Osteocyte (in vitro differentiated cells): ENCODE data around the gene RCC1. TPM values are rescaled to one million over a fixed set of nuclear protein-coding genes. Genes with fewer than 3 reads are reported as not detected.

Source experiments
- DNase-seq: peaks from one replicate; pipeline ENCODE4 v3.0.0; 2021; ENCODE audit warnings: mixed read lengths; ENCODE audit not compliant: unreplicated experiment; ENCODE audit errors: extremely low spot score
- H3K27ac Mint-ChIP-seq: one replicate; pipeline ENCODE4 v1.8.0; 2021; ENCODE audit warnings: mild to moderate bottlenecking, mixed read lengths; ENCODE audit not compliant: unreplicated experiment
- H3K27me3 Mint-ChIP-seq: one replicate; pipeline ENCODE4 v1.8.0; 2021; ENCODE audit warnings: mixed read lengths; ENCODE audit not compliant: unreplicated experiment
- H3K36me3 Mint-ChIP-seq: one replicate; pipeline ENCODE4 v1.8.0; 2021; ENCODE audit warnings: mixed read lengths; ENCODE audit not compliant: unreplicated experiment
- H3K4me1 Mint-ChIP-seq: one replicate; pipeline ENCODE4 v1.8.0; 2021; ENCODE audit warnings: mixed read lengths; ENCODE audit not compliant: unreplicated experiment
- H3K4me3 Mint-ChIP-seq: one replicate; pipeline ENCODE4 v1.8.0; 2021; ENCODE audit warnings: mild to moderate bottlenecking, moderate library complexity, mixed read lengths; ENCODE audit not compliant: unreplicated experiment
- H3K9me3 Mint-ChIP-seq: one replicate; pipeline ENCODE4 v1.8.0; 2021; ENCODE audit warnings: mixed read lengths; ENCODE audit not compliant: unreplicated experiment
- total RNA-seq: library from RNA; stranded (reverse); gene quantifications from 2 replicates; pipeline ENCODE4 v1.2.1, GENCODE V29; 2021
- TF ChIP-seq, protein P1 (sequence below): fragments of 200-600 bp; sonication (generic); IDR thresholded peaks from 2 replicates; pipeline ENCODE4 v1.5.0; 2021; ENCODE audit warnings: antibody characterized with exemption, mild to moderate bottlenecking, moderate library complexity

RCC1 gene
- total RNA-seq, 1 donor from 2014 or later, result 22.9 TPM

DNA sequence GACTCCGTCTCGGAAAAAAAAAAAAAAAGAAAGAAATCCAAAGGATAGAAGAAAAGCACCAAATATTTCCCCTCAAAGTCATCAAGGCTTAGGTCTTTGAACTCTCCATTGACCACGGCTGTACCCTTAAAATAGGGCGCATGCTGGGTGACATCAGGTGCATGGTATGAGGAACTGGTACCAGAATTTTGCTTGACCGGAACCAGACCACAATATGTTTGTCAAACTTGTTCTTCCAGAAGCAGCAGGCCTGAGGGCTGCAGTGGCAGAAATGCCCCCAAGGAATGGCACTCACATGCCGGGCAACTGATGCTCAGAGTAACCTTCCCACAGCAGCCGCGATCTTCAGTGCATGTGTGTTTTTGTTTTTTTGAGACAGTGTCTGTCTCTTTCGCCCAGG lies 21.0 kb downstream of the RCC1 start:
- TF ChIP-seq, protein P1, sequence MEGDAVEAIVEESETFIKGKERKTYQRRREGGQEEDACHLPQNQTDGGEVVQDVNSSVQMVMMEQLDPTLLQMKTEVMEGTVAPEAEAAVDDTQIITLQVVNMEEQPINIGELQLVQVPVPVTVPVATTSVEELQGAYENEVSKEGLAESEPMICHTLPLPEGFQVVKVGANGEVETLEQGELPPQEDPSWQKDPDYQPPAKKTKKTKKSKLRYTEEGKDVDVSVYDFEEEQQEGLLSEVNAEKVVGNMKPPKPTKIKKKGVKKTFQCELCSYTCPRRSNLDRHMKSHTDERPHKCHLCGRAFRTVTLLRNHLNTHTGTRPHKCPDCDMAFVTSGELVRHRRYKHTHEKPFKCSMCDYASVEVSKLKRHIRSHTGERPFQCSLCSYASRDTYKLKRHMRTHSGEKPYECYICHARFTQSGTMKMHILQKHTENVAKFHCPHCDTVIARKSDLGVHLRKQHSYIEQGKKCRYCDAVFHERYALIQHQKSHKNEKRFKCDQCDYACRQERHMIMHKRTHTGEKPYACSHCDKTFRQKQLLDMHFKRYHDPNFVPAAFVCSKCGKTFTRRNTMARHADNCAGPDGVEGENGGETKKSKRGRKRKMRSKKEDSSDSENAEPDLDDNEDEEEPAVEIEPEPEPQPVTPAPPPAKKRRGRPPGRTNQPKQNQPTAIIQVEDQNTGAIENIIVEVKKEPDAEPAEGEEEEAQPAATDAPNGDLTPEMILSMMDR, result no peak
- Mint-ChIP-seq H3K27ac (no peak overlapping the region), H3K4me1 (no peaks in the 10 kb centered on the region), H3K4me3 (no peak overlapping the region), H3K27me3 (no peaks in the 10 kb centered on the region), H3K36me3 (peaks cover 9% of the 10 kb centered on the region), H3K9me3 (no peaks in the 10 kb centered on the region)
- no peak for DNase-seq

DNA sequence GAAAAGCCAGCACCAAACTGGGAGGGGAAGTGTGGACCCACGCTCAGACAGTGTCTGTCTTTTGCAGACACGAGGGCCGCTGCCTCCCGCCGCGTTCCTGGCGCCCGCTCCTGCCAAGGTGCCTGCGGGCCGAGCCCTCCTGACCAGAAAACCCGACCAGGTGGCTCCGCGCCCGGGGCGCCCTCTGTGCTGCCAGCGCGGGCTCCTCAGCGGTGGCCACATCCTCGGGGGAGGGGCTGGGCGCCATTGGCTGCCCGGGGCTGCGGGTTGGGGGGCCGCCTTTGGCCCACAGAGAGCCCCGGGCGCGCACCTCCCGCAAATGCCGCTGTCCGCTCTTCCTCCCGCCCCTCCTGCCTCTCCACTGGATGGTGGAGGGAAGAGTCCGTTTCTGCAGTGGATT lies 24.6 kb downstream of the RCC1 start:
- Mint-ChIP-seq H3K27ac (no peak overlapping the region), H3K27me3 (no peaks in the 10 kb centered on the region), H3K9me3 (no peaks in the 10 kb centered on the region), H3K36me3 (peaks cover 10% of the 10 kb centered on the region), H3K4me1 (no peaks in the 10 kb centered on the region), H3K4me3 (no peak overlapping the region)
- TF ChIP-seq, protein P1, result no peak
- no peak for DNase-seq

DNA sequence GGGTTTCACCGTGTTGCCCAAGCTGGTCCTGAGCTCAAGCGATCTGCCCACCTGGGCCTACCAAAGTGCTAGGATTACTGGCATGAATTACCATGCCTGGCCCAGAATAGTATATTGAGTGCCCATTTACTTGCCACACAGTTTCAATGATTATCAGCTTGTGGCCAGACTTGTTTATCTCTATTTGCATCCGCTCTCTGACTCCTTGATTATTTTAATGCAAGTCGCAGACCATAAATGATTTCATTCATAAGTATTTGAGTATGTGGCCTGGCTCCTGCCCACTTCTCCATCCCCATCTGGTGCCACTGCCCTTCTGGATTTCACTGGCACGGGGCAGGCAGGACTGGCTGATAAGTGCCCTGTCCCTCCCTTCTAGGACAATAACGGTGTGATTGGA lies 28.8 kb downstream of the RCC1 start:
- no peak for DNase-seq
- TF ChIP-seq, protein P1, result no peak
- no peak overlapping the region for H3K4me3 Mint-ChIP-seq
- peaks cover 19% of the 10 kb centered on the region for H3K36me3 Mint-ChIP-seq
- no peaks in the 10 kb centered on the region for H3K9me3 Mint-ChIP-seq
- H3K27me3 Mint-ChIP-seq, result no peaks in the 10 kb centered on the region
- no peaks in the 10 kb centered on the region for H3K4me1 Mint-ChIP-seq
- no peak overlapping the region for H3K27ac Mint-ChIP-seq

DNA sequence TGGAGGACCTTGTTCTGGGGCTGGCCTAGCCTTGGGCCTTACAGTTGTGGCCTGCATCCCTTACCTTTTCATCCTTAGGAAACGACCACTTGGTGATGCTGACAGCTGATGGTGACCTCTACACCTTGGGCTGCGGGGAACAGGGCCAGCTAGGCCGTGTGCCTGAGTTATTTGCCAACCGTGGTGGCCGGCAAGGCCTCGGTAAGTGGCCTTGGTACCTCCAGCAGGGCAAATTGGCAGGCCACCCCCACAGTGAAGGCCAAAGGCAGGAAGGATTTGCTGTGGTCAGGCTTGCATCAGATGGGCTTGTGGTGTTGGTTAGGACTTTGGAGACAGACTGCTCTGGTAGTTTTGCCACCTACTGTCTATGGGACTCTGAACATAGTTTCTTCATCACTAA lies 29.3 kb downstream of the RCC1 start:
- Mint-ChIP-seq H3K27ac (no peak overlapping the region), H3K9me3 (no peaks in the 10 kb centered on the region), H3K4me3 (no peak overlapping the region), H3K4me1 (no peaks in the 10 kb centered on the region), H3K27me3 (no peaks in the 10 kb centered on the region), H3K36me3 (peaks cover 16% of the 10 kb centered on the region)
- TF ChIP-seq, protein P1, result no peak
- no peak for DNase-seq

DNA sequence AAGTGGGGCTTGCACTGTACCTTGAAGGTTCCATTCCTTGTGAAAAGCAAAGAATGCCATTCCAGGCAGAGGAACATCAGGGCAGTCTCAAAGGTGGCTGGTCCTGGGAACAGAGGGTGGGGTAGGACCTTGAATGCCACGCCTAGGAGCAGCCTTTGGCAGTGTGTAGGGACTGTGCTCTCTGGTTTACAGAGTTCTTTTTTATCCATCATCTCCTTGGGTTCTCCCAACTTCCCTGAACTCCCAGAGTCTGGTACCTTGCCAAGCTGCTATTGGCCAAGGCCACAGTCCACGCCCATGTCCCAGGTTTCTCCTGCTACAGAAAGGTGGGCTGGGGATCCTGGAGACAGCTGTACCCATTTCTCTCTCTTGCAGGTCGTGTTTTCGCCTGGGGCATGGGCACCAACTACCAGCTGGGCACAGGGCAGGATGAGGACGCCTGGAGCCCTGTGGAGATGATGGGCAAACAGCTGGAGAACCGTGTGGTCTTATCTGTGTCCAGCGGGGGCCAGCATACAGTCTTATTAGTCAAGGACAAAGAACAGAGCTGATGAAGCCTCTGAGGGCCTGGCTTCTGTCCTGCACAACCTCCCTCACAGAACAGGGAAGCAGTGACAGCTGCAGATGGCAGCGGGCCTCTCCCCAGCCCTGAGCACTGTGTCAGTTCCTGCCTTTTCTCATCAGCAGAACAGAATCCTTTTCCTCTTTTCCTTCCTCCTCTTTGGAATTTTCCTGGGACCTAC lies 31.8 kb downstream of the RCC1 start:
- no peaks in the 10 kb centered on the region for H3K27me3 Mint-ChIP-seq
- no peaks in the 10 kb centered on the region for H3K4me1 Mint-ChIP-seq
- no peak overlapping the region for H3K27ac Mint-ChIP-seq

More for the DNA sequence above, 31.8 kb downstream of the RCC1 start:
- DNase-seq, result no peak
- H3K9me3 Mint-ChIP-seq, result no peaks in the 10 kb centered on the region
- TF ChIP-seq, protein P1, result no peak
- peaks cover 9% of the 10 kb centered on the region for H3K36me3 Mint-ChIP-seq
- no peak overlapping the region for H3K4me3 Mint-ChIP-seq
